Measurements from ENCODE around the gene PLVAP. TPM values are rescaled to one million over a fixed set of nuclear protein-coding genes. Genes with fewer than 3 reads are reported as not detected.

Gene PLVAP
- total RNA-seq, 1 experiment from 2014 or later = 0.08 TPM

DNA sequence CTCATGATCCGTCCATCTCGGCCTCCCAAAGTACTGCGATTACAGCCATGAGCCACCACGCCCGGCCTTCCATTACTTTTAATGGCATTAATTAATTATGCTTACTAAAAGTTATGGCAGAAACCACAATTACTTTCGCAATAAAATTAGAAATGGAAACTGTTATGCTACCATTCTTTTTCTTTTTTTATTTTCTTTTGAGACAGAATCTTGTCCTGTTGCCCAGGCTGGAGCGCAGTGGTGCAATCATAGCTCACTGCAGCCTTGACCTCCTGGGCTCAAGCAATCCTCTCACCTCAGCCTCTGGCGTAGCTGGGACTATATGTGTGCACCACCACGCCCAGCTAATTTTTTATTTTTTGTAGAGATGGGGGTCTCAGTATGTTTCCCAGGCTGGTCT is 32.8 kb upstream of the PLVAP start:
- Histone ChIP-seq H3K4me1 (ENCODE audit: control insufficient read depth, insufficient read depth, low read length) (peaks cover 12% of the 10 kb centered on the region; the same call in 1 of the 2 replicates), H3K36me3 (ENCODE audit: control insufficient read depth, insufficient read depth, low read length) (no peaks in the 10 kb centered on the region), H3K27me3 (ENCODE audit: control insufficient read depth, insufficient read depth, low read length) (no peaks in the 10 kb centered on the region), H3K4me3 (ENCODE audit: low read depth in 2 of 2, low read length in 2 of 2) (no peak overlapping the region), H3K9me3 (ENCODE audit: control insufficient read depth, insufficient read depth, low read depth, low read length) (no peaks in the 10 kb centered on the region), H3K27ac (ENCODE audit: low read length) (no peak overlapping the region)
- in situ Hi-C loops (cut with HindIII; ENCODE audit: low pct_unique_long_range_greater_than_20kb, low sequenced_read_pairs) = no loop called here
- ATAC-seq (no peak), DNase-seq (ENCODE audit: low read depth, low spot score) (no peak)
- TF ChIP-seq POLR2AphosphoS5 (IDR thresholded peaks at IDR 0.05; ENCODE audit: low read depth, low read length) (no peak), TCF7L2 (IDR thresholded peaks at IDR 0.05; ENCODE audit: low read depth, low read length) (no peak), SIN3A (IDR thresholded peaks at IDR 0.05; ENCODE audit: borderline replicate concordance, insufficient read depth, low read depth, low read length) (no peak)
- TF ChIP-seq, protein P1, sequence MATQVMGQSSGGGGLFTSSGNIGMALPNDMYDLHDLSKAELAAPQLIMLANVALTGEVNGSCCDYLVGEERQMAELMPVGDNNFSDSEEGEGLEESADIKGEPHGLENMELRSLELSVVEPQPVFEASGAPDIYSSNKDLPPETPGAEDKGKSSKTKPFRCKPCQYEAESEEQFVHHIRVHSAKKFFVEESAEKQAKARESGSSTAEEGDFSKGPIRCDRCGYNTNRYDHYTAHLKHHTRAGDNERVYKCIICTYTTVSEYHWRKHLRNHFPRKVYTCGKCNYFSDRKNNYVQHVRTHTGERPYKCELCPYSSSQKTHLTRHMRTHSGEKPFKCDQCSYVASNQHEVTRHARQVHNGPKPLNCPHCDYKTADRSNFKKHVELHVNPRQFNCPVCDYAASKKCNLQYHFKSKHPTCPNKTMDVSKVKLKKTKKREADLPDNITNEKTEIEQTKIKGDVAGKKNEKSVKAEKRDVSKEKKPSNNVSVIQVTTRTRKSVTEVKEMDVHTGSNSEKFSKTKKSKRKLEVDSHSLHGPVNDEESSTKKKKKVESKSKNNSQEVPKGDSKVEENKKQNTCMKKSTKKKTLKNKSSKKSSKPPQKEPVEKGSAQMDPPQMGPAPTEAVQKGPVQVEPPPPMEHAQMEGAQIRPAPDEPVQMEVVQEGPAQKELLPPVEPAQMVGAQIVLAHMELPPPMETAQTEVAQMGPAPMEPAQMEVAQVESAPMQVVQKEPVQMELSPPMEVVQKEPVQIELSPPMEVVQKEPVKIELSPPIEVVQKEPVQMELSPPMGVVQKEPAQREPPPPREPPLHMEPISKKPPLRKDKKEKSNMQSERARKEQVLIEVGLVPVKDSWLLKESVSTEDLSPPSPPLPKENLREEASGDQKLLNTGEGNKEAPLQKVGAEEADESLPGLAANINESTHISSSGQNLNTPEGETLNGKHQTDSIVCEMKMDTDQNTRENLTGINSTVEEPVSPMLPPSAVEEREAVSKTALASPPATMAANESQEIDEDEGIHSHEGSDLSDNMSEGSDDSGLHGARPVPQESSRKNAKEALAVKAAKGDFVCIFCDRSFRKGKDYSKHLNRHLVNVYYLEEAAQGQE (IDR thresholded peaks at IDR 0.05; ENCODE audit: insufficient read depth in 1 of 2, low read depth in 2 of 2, low read length in 1 of 2) = no peak
- TF ChIP-seq, protein P2, sequence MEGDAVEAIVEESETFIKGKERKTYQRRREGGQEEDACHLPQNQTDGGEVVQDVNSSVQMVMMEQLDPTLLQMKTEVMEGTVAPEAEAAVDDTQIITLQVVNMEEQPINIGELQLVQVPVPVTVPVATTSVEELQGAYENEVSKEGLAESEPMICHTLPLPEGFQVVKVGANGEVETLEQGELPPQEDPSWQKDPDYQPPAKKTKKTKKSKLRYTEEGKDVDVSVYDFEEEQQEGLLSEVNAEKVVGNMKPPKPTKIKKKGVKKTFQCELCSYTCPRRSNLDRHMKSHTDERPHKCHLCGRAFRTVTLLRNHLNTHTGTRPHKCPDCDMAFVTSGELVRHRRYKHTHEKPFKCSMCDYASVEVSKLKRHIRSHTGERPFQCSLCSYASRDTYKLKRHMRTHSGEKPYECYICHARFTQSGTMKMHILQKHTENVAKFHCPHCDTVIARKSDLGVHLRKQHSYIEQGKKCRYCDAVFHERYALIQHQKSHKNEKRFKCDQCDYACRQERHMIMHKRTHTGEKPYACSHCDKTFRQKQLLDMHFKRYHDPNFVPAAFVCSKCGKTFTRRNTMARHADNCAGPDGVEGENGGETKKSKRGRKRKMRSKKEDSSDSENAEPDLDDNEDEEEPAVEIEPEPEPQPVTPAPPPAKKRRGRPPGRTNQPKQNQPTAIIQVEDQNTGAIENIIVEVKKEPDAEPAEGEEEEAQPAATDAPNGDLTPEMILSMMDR (IDR thresholded peaks at IDR 0.05) = no peak
- CTCF ChIA-PET = interaction anchor here (0.6 kb wide), 1 partner anchor 415 kb away, joined by 11 read pairs; no protein-coding TSS in a partner anchor
- intact Hi-C loops (cut with micrococcal nuclease; ENCODE audit: unreplicated experiment) = no loop called here
- POLR2A ChIA-PET = no interaction called here
- BruUV-seq (replicated peaks) = no TSS peak

- in situ Hi-C loops (cut with HindIII; ENCODE audit: low pct_unique_long_range_greater_than_20kb, low sequenced_read_pairs) = no loop called here
- CTCF ChIA-PET = interaction anchor here (0.5 kb wide), 1 partner anchor 9 kb away, joined by 5 read pairs; no protein-coding TSS in a partner anchor
- POLR2A ChIA-PET = interaction anchor here (0.6 kb wide), 1 partner anchor 13 kb away, joined by 3 read pairs; no protein-coding TSS in a partner anchor
These were observed 29.7 kb upstream of the PLVAP start for GRCh38 chr19:17406887-17407196.

More at GRCh38 chr19:17406887-17407196, 29.7 kb upstream of the PLVAP start:
- intact Hi-C loops (cut with micrococcal nuclease; ENCODE audit: unreplicated experiment) = no loop called here
- peak overlapping the region; percentile 8 to 39; a peak in 3 of 4 replicates for H3K4me3 ChIP-seq (ENCODE audit: low read depth in 2 of 2, low read length in 2 of 2)
- ATAC-seq (peak; percentile 32; the same call in 1 of the 2 replicates), DNase-seq (ENCODE audit: low read depth, low spot score) (no peak)
- H3K27me3 ChIP-seq (ENCODE audit: control insufficient read depth, insufficient read depth, low read length) = no peaks in the 10 kb centered on the region
- no peaks in the 10 kb centered on the region for H3K36me3 ChIP-seq (ENCODE audit: control insufficient read depth, insufficient read depth, low read length)
- no peaks in the 10 kb centered on the region for H3K9me3 ChIP-seq (ENCODE audit: control insufficient read depth, insufficient read depth, low read depth, low read length)
- TF ChIP-seq POLR2AphosphoS5 (IDR thresholded peaks at IDR 0.05; ENCODE audit: low read depth, low read length) = no peak
- no peak for TF ChIP-seq TCF7L2 (IDR thresholded peaks at IDR 0.05; ENCODE audit: low read depth, low read length)
- TF ChIP-seq, protein P2 (IDR thresholded peaks at IDR 0.05) = no peak
- TF ChIP-seq, protein P1 (IDR thresholded peaks at IDR 0.05; ENCODE audit: insufficient read depth in 1 of 2, low read depth in 2 of 2, low read length in 1 of 2) = no peak
- TF ChIP-seq SIN3A (IDR thresholded peaks at IDR 0.05; ENCODE audit: borderline replicate concordance, insufficient read depth, low read depth, low read length) = no peak
- BruUV-seq (replicated peaks) = no TSS peak
- peaks cover 12% of the 10 kb centered on the region; the same call in 1 of the 2 replicates for H3K4me1 ChIP-seq (ENCODE audit: control insufficient read depth, insufficient read depth, low read length)
- H3K27ac ChIP-seq (ENCODE audit: low read length) = peak overlapping the region; percentile 77
